SK-N-MC (cell line): ENCODE results near the gene PMFBP1.

Source experiments
- DNase-seq: peaks from one replicate; pipeline ENCODE4 v3.0.0-alpha.2; 2011; ENCODE audit warnings: low read depth, low spot score
- H3K27ac ChIP-seq: fragments of 200-600 bp; sonication (generic); 2 replicates; pipeline ENCODE4 v1.5.1; 2016; ENCODE audit warnings: mixed run types
- H3K36me3 ChIP-seq: fragments of 200-600 bp; sonication (generic); 2 replicates; pipeline ENCODE4 v1.6.1; 2017; ENCODE audit warnings: antibody characterized with exemption, low read length, mixed read lengths; ENCODE audit not compliant: insufficient read depth
- H3K4me3 ChIP-seq: fragments of 200-600 bp; sonication (generic); 2 replicates; pipeline ENCODE4 v1.5.1; 2016
- H3K9ac ChIP-seq: fragments of 200-600 bp; sonication (generic); 2 replicates; pipeline ENCODE4 v1.8.0; 2017; ENCODE audit warnings: mixed run types, mixed read lengths; ENCODE audit not compliant: insufficient read length
- H3K9me3 ChIP-seq: fragments of 200-600 bp; sonication (generic); 2 replicates; pipeline ENCODE4 v1.6.1; 2017; ENCODE audit warnings: low read depth, mild to moderate bottlenecking, antibody characterized with exemption, low read length, moderate library complexity, mixed read lengths
- EZH2 ChIP-seq: fragments of 200-600 bp; sonication (generic); IDR thresholded peaks from one replicate; pipeline ENCODE4 v1.6.1; 2017; ENCODE audit warnings: antibody characterized with exemption
- FOXP2 ChIP-seq: optimal IDR thresholded peaks from 2 replicates; pipeline ENCODE3; 2011; ENCODE audit warnings: mild to moderate bottlenecking, moderate library complexity; ENCODE audit not compliant: insufficient read depth; ENCODE audit errors: extremely low read length, control extremely low read depth
- POLR2AphosphoS5 ChIP-seq: IDR thresholded peaks from 2 replicates; pipeline ENCODE4 v1.6.1; 2012; ENCODE audit warnings: mild to moderate bottlenecking, low read depth, low read length, borderline replicate concordance

The PMFBP1 gene

GRCh38 chr16:72198021-72198711, 26.2 kb upstream of the PMFBP1 start:
- Histone ChIP-seq H3K9ac (no peak overlapping the region), H3K4me3 (no peak overlapping the region), H3K27ac (no peak overlapping the region), H3K36me3 (no peaks in the 10 kb centered on the region), H3K9me3 (no peaks in the 10 kb centered on the region)
- TF ChIP-seq EZH2, result no peak
- TF ChIP-seq FOXP2, result no peak
- TF ChIP-seq POLR2AphosphoS5, result no peak
- DNase-seq, result peak; percentile 18

DNA sequence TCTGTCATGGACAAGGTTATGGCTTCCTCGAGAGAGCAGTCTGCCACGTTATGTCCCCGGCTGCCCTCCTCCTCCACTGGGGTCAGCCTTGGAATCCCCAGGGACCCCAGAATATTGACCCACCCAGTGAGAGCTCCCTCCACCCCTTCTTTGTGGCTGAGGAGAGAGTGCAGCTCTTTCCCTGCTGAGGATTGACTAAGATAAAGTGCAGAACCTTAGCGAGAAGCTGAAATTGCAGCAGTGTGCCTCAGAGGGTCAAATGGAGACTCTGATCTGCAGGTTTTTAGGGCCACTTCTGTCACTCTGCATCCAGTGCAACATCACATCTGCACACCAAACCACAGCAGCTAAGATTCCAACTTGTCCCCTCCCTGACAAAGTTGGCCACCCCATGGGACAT, 25.6 kb upstream of the PMFBP1 start:
- Histone ChIP-seq H3K4me3 (no peak overlapping the region), H3K36me3 (no peaks in the 10 kb centered on the region), H3K27ac (no peak overlapping the region), H3K9ac (no peak overlapping the region), H3K9me3 (no peaks in the 10 kb centered on the region)
- TF ChIP-seq FOXP2 (no peak), EZH2 (no peak), POLR2AphosphoS5 (no peak)
- no peak for DNase-seq

- no peaks in the 10 kb centered on the region for H3K9me3 ChIP-seq
- no peaks in the 10 kb centered on the region for H3K36me3 ChIP-seq
- no peak overlapping the region for H3K4me3 ChIP-seq
- no peak overlapping the region for H3K9ac ChIP-seq
- H3K27ac ChIP-seq, result no peak overlapping the region
- no peak for DNase-seq
- TF ChIP-seq FOXP2 (no peak), POLR2AphosphoS5 (no peak), EZH2 (no peak)
These were observed 23.7 kb upstream of the PMFBP1 start for GRCh38 chr16:72195609-72196008.

DNA sequence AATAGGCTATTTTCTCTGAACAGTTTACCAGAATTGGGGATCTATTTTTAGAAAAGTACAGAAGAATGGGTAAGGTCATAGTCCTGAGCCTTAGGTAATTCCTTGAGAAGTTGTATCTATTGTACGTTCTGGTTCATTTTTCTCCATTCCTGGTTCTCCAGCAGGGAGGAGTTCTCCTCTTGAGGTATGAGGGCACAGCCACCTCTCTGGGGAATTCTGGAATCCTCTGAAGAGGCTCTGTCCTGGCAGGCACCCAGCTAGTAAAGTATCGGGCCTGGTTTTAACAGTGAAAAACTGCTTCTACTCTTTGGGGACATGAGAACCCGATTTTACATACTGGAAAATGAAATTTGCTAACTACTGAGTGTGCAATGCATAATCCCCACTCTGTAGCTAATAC, 19.6 kb upstream of the PMFBP1 start:
- Histone ChIP-seq H3K4me3 (peak overlapping the region; percentile 0; the same call in 1 of the 2 replicates), H3K9ac (no peak overlapping the region), H3K36me3 (no peaks in the 10 kb centered on the region), H3K9me3 (no peaks in the 10 kb centered on the region), H3K27ac (peak overlapping the region; percentile 54; the same call in 1 of the 2 replicates)
- DNase-seq, result peak; percentile 32
- TF ChIP-seq EZH2, result no peak

DNA sequence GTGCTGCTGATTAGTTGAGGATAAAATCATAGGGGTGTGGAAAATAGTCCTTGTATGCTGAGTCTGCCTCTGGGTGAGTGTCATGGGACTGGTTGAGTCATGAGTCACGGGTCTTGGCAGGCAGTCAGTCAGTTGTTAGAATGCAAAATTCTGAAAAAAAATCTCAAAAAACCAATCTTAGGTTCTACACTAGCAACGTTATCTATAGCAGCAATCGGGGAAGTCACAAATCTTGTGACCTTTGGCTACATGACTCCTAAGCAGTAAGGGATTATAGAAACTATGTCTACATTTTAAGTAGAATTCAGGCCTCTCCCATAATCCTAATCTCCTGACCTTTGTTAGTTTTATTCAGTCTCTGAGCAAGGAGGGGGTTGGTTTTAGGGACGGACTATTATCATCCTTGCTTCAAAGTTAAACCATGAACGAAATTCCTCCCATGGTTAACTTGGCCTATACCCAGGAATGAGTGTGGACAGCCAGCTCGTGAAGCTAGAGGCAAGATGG, 18.0 kb upstream of the PMFBP1 start:
- TF ChIP-seq FOXP2, result no peak
- no peak for TF ChIP-seq POLR2AphosphoS5
- TF ChIP-seq EZH2, result no peak
- DNase-seq, result no peak
- Histone ChIP-seq H3K9me3 (no peaks in the 10 kb centered on the region), H3K36me3 (no peaks in the 10 kb centered on the region), H3K4me3 (no peak overlapping the region), H3K27ac (no peak overlapping the region), H3K9ac (no peak overlapping the region)

- H3K36me3 ChIP-seq, result no peaks in the 10 kb centered on the region
- H3K9ac ChIP-seq, result no peak overlapping the region
- DNase-seq, result no peak
- TF ChIP-seq FOXP2 (no peak), EZH2 (no peak), POLR2AphosphoS5 (no peak)
- H3K9me3 ChIP-seq, result no peaks in the 10 kb centered on the region
- no peak overlapping the region for H3K27ac ChIP-seq
- H3K4me3 ChIP-seq, result no peak overlapping the region
These were observed 16.6 kb upstream of the PMFBP1 start for GRCh38 chr16:72188541-72188940.

DNA sequence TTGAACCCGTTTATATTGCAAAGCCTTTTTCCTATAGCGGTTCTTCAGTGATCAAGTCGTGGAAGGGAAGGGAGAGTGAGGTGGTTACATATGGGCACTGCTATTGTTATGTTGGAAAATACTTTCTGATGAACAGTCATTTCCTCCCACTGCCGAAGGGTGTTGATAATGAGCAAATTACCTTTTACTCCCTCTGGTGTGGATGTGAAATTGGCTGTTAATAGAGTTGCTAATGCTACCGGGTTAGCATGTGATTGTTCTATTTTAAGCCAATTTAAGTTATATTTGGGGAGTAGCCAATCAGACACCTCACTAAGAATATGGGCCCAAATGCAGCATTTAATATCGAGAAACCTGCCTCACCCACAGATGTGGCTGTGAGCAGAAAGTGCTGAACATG, 15.6 kb upstream of the PMFBP1 start:
- TF ChIP-seq FOXP2, result no peak
- no peak for TF ChIP-seq EZH2
- TF ChIP-seq POLR2AphosphoS5, result no peak

GRCh38 chr16:72182976-72183375, 11.0 kb upstream of the PMFBP1 start:
- TF ChIP-seq EZH2 (no peak), POLR2AphosphoS5 (no peak)
- H3K36me3 ChIP-seq, result no peaks in the 10 kb centered on the region
- H3K27ac ChIP-seq, result no peak overlapping the region
- no peak overlapping the region for H3K9ac ChIP-seq
- no peaks in the 10 kb centered on the region for H3K9me3 ChIP-seq
- no peak overlapping the region for H3K4me3 ChIP-seq
- no peak for DNase-seq

More for the DNA sequence above, 15.6 kb upstream of the PMFBP1 start:
- no peaks in the 10 kb centered on the region for H3K9me3 ChIP-seq
- no peaks in the 10 kb centered on the region for H3K36me3 ChIP-seq
- no peak overlapping the region for H3K27ac ChIP-seq
- no peak overlapping the region for H3K9ac ChIP-seq
- H3K4me3 ChIP-seq, result no peak overlapping the region
- DNase-seq, result no peak
